Measurements from ENCODE around the gene MYL4.

- TF ChIP-seq, protein P1, sequence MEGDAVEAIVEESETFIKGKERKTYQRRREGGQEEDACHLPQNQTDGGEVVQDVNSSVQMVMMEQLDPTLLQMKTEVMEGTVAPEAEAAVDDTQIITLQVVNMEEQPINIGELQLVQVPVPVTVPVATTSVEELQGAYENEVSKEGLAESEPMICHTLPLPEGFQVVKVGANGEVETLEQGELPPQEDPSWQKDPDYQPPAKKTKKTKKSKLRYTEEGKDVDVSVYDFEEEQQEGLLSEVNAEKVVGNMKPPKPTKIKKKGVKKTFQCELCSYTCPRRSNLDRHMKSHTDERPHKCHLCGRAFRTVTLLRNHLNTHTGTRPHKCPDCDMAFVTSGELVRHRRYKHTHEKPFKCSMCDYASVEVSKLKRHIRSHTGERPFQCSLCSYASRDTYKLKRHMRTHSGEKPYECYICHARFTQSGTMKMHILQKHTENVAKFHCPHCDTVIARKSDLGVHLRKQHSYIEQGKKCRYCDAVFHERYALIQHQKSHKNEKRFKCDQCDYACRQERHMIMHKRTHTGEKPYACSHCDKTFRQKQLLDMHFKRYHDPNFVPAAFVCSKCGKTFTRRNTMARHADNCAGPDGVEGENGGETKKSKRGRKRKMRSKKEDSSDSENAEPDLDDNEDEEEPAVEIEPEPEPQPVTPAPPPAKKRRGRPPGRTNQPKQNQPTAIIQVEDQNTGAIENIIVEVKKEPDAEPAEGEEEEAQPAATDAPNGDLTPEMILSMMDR (IDR thresholded peaks at IDR 0.05): no peak
- TF ChIP-seq POLR2A (IDR thresholded peaks at IDR 0.05): no peak
These were observed 63.3 kb downstream of the MYL4 start for GRCh38 chr17:47272491-47272890.
